Fibroblast of upper back skin (primary cell): ENCODE results near the gene PDZD2.
"Not testable (repeated sequence)": the region's sequence is repeated elsewhere in the genome, so short reads cannot be mapped to it uniquely, and the experiment has no call there.

Source experiments
- DNase-seq: peaks from one replicate; pipeline ENCODE4 v3.0.0-alpha.2; 2013

The PDZD2 gene

DNA sequence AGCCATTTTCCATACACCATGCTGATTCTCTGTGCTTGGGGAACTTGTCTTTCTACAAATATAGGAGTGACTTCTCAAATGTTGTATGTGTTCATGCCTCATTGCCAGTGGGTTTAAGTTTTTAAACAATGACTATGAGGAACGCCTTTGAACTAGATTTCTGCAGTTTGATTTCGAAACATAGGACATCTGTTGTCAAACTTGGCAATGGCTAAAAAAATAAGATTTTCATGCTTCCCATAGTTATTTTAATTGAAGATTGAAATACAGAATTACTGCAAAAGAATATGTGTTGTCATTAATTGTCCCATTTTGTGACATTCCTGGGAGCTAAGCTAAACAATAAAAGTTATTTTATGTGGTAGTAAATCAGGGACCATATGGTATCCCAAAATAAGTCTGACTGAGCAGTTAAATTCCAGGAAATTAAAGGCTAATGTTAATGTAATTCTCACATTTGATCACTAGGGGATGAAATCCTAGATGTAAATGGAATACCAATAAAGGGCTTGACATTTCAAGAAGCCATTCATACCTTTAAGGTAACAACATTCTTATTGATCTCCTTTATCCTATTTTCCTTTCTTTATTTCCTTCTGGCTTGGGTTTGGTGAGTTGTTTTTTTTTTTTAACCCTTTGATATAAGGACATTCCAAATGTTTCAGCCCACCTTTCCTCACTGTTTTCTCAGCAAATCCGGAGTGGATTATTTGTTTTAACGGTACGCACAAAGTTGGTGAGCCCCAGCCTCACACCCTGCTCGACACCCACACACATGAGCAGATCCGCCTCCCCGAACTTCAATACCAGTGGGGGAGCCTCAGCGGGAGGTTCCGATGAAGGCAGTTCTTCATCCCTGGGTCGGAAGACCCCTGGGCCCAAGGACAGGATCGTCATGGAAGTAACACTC, 418.5 kb downstream of the PDZD2 start:
- peak; percentile 28 for DNase-seq

DNA sequence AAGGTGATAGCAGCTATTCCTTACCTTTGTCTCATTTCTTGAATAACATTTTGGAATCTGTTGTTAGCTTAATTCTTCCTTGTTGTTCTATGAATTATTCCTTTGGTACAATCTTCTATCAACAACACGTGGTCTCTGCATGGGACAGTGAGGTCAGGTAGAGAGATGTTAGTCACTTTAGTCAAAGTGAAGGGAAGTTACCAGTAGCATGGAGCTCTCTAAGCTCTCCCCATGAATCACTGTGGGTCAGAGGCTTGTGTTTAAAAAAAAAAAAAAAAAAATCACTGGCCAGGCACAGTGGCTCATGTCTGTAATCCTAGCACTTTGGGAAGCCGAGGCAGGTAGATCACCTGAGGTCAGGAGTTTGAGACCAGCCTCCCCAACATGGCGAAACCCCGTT, 419.2 kb downstream of the PDZD2 start:
- no peak for DNase-seq

DNA sequence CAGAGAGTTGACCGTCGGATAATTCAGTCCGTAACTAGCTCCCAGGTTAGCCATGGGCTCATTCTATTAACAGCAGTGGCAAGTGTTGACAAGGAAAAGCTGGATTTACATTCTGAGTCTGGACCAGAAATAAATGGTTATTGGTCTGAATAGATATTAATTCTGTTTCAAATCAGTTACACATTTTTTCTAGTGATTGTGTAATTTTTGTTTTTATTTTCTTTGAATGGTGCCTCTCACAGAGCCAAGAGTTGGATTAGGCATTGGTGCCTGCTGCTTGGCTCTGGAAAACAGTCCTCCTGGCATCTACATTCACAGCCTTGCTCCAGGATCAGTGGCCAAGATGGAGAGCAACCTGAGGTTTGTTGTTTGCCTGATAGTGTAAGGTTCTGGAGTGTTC, 420.1 kb downstream of the PDZD2 start:
- DNase-seq, result no peak

DNA sequence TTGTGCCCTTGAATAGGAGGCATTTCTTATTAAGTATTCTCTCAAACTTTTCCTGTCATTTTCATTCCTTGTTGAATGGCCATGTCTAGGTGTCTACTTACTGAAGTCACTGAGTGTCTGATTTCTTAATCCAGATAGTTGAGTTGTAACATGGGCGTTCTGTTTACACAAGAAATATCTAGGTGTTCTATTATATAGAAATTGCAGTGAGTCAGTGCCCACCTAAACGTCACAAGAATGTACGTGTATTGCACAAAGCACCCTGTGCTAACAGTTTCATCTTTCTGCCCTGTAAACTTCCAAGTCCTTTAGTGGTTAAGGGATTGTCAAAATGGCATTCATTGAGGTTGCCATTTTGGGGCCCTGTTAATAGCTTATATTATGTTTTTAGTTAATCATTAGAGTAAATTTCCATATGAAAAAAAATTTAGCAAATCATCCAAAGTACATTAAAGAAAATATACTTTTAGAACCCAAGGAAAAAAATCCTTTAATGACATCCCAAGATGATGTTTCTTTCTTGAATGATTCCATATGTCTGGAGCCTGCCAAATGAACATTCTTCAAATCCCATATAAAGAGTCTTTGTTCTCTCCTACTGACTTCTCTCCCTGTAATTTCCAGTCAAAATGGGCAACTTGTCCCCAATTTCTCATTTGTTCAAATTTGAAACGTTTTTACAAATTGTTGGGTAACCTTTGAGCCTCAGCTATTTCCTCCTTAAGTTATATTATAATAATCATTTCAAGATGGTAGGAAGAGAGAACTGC, 421.0 kb downstream of the PDZD2 start:
- peak; percentile 60 for DNase-seq

DNA sequence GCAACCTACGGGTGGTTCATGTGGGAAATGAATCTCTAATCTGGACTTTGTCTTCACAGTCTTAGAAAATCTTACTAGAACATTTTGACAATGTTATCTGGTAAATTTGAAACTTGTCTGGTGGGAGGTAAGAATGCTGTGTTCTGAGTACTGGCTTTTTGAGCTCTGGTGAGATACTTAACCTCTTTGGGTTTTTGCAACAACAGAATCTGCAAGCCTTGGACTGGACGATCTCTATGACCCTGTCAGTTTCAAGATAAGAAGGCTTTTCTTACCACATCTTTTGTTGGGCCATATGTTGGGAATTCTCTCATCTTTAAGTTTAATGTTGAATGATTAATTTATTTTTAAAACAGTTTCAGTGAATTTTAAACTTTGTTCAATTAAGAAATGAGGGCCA, 422.3 kb downstream of the PDZD2 start:
- DNase-seq, result no peak

DNA sequence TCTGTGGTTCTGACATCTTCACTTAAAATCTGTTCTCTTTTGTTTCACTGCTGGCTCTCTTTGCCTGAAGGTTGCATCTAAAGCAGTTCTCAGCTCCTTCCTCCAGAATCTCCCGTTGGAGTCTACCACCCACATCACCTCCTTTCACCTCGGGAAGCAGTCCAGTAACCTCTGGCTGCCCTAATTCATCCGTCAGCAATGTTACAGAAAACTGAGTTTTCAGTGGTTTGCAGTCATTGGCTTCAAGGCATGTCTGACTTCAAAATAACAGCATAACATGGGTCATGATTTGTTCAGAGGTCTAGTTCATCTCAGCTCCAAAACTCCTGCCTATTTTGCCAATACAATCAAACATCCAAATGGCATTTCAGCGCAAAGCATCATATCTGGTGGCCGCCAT, 427.5 kb downstream of the PDZD2 start:
- no peak for DNase-seq

DNA sequence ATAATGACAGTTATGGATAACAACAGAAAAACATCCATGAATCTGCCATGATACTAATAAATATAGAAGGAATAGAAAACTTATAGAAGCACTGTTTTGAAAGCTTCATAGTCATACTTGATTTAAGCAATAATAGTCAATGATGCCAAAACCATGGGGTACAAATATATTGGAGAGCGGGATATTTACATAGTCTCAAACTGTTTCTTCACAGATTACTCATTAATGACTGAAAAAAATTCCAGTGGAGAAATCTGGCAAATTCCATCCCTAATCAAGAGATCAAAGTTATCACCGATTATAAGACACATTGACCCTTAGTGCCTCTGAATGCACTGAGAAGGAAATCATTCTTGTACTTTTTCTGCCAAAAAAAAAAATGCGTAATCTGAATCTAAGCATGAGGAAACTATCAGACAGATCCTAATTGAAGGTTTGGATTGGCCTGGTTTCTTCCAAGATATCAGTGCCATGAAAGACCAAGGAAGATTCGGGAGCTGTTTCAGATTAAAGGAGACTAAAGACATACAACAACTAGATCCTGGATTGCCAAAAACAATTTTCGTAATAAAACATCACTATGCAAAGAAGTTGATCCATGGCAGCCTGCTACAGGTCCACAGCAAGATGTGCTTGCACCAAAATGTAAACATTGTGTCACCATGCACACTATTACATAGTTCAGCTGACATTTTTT, 429.0 kb downstream of the PDZD2 start:
- DNase-seq, result no peak

DNA sequence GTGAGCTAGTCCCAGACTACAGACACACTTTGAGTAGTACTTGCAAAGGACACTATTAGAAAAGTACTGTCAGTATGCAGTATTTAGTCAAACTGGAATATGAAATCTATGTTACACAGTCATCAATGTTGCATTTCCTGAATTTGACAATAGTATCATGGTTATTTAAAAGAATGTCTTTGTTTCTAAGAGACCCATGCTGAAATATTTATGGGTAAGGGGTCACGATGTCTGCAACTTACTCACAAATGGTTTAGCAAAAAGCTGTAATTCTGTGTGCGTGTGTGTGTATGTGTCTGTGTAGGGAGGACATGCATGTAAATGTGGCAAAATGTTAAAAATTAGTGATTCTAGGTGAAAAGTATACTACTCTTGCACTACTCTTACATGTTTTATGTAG, 429.6 kb downstream of the PDZD2 start:
- no peak for DNase-seq

DNA sequence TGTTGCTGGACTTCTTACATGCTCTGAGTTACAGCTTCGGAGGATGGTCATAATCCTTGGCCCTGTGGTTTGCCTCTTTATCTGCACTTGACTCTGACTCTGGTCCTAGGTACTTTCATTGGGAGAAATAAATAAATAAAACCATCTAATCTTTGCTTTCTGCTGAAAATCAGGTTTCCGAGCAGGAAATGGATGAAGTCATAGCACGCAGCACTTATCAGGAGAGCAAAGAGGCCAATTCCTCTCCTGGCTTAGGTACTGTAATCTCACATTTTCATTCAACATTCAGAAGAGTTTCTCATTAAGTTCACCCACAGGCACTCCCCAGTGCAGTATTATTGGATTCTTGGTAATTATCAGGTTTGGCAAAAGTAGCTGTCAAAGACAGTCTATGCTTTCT, 430.5 kb downstream of the PDZD2 start:
- DNase-seq, result no peak

DNA sequence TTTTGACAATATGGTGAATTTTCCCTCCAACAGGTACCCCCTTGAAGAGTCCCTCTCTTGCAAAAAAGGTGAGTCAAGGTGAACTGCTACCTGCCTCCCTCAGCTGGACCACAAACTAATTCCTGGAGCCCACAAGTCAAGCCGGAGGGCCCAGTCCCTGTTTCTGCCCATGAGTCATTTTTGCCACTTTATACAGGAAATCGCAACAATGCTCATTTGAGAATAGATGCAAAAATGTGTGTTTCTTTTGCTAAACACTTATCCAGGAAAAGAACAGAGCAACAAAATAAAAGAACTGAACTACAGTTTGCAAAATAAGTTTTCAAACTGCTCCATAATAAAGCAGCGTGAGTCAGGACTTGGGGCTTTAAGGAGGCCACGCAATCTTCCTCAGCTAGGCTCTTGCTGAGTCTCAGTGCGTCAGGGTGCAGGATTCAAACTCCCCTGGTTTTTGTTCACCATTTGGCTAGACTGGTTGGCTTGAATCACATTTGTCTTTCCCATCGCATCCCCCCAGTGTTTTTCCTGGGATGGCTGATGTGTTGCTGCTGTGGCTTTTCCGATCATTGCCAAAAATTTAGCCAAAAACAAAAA, 432.5 kb downstream of the PDZD2 start:
- no peak for DNase-seq

DNA sequence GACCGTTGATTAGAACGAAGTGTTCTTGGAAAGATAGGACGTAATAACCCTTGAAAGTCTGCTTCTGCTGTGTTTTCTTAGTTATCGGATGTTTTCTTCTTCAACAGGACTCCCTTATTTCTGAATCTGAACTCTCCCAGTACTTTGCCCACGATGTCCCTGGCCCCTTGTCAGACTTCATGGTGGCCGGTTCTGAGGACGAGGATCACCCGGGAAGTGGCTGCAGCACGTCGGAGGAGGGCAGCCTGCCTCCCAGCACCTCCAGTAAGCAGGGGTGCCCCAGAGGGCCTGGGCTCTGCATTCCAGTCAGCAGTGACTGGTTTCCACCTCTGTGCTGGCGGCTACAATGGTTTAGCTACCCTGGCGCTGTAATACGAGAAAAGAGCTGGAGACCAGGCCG, 433.1 kb downstream of the PDZD2 start:
- no peak for DNase-seq

DNA sequence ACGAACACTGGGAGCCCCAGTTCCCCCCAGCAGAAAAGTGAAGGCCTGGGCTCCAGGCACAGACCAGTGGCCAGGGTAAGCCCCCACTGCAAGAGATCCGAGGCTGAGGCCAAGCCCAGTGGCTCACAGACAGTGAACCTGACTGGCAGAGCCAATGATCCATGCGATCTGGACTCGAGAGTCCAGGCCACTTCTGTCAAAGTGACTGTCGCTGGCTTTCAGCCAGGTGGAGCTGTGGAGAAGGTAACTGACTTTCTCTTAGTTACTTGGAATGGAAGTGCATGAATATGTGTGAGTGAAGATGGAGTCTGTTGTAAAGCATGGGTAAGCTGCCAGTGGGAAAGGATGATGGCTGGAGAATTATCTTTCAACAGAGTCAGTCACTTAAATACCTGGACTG, 435.5 kb downstream of the PDZD2 start:
- no peak for DNase-seq

DNA sequence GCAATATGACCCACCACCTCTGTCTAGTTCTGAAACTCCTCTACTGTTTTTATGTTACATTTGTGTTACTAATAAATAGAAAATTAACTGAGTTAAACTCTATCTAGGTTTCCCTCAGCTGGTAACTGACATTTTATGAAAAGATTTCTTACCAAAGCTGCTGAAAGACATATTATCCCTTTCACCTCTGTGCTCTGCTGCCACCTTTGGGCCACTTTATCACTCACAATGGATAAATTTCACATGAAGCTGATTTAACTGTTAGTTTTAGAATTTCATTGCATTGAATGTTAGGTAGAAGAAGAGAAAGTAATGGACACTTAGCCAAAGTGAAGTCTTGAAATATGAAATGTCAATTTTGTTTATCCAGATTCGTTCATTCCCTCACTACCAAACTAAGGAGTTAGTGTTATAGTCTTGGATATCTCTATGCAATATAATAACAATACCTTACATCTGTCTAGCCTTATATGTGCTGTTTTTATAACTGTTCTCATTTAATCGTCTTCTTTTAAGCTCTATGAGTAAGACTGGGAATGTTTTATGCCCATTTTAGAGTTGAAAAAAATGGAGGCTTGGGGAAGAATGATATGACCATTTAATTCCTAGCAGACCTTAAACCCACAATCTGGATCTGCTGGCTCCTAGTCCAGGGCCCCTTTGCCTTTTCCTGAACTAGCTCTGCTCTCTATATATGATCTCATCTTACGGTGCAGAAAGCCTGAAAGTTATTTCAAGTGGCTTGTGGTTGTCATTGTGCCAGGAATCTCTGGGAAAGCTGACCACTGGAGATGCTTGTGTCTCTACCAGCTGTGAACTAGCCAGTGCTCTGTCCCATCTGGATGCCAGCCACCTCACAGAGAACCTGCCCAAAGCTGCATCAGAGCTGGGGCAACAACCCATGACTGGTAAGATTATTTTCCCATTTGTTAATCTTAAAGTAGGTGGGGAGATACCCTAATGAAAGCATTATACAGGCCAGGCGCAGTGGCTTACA, 438.1 kb downstream of the PDZD2 start:
- peak; percentile 75 for DNase-seq

DNA sequence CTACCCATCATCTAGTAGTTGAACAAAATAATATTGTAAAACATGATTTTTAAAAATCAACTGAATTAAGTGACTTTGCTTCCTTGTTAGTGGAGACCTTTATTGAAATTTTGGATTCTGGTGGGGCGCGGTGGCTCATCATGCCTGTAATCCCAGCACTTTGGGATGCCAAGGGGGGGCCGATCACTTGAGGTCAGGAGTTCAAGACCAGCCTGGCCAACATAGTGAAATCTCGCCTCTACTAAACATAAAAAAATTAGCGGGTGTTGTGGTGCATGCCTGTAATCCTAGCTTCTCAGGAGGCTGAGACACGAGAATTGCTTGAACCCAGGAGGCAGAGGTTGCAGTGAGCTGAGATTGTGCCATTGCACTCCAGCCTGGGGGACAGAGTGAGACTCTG, 439.9 kb downstream of the PDZD2 start:
- not testable (repeated sequence) for DNase-seq

DNA sequence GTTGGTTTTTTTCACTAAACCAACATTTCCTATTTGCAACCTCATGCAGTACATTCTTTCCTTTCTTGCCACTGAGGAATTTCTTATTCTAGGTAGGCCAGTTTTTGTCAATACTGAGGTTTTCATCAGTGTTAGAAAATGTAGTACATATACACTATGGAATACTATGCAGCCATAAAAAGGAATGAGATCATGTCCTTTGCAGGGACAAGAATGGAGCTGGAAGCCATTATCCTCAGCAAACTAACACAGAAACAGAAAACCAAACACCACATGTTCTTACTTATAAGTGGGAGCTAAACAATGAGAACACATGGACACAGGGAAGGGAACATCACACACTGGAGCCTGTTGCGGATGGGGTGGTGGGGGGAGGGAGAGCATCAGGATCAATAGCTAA, 441.6 kb downstream of the PDZD2 start:
- DNase-seq, result not testable (repeated sequence)

DNA sequence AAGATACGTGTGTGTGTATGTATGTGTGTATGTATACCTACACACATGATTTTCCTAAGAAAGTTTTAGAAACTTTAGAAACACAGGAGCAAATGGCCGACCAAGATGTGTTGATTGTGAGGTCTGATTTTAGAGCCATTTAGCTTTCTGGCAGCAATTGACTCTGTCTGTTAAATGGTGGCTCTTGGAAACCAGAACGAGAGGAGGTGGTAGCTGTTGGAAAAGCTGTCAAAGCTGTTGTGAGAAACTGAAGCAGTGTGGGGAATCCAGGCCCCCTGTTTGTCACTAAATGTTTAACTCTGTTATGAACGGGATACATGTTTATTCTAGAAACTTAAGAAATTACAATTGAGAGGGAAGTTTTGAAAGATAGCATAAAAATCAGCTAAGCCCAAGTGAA, 443.8 kb downstream of the PDZD2 start:
- DNase-seq, result no peak

DNA sequence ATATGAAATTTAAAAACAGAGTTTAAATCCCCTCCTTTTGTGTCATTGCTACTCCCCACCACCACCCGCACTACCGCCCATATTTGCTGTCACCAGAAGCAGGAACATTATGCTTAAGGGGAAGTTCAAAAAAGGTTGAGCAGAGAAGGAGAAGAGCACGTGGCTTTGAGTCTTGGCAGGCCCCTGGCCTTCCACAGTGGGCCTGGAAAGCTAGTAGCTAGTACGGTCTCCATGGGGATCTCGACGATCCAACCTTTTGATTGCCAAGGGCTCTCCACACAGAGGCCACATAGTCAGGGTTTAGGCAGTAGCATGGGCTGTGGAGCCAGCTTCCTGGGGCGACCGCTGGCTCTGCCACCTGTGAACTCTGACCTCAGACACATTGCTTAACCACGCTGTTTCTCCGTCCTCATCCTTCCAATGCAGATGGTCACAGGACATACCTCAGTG, 445.1 kb downstream of the PDZD2 start:
- DNase-seq, result no peak

DNA sequence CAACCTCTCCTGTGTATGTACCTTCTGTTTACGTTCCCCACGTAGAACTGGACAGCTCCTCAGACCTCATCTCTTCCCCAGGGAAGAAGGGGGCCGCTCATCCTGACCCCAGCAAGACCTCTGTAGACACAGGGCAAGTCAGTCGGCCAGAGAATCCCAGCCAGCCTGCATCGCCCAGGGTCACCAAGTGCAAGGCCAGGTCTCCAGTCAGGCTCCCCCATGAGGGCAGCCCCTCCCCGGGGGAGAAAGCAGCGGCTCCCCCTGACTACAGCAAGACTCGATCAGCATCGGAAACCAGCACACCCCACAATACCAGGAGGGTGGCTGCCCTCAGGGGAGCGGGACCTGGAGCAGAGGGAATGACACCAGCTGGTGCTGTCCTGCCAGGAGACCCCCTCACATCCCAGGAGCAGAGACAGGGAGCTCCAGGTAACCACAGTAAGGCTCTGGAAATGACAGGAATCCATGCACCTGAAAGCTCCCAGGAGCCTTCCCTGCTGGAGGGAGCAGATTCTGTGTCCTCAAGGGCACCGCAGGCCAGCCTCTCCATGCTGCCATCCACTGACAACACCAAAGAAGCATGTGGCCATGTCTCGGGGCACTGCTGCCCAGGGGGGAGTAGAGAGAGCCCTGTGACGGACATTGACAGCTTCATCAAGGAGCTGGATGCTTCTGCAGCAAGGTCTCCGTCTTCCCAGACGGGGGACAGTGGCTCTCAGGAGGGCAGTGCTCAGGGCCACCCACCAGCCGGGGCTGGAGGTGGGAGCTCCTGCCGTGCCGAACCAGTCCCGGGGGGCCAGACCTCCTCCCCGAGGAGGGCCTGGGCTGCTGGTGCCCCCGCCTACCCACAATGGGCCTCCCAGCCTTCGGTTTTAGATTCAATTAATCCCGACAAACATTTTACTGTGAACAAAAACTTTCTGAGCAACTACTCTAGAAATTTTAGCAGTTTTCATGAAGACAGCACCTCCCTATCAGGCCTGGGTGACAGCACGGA, 448.5 kb downstream of the PDZD2 start:
- no peak for DNase-seq

DNA sequence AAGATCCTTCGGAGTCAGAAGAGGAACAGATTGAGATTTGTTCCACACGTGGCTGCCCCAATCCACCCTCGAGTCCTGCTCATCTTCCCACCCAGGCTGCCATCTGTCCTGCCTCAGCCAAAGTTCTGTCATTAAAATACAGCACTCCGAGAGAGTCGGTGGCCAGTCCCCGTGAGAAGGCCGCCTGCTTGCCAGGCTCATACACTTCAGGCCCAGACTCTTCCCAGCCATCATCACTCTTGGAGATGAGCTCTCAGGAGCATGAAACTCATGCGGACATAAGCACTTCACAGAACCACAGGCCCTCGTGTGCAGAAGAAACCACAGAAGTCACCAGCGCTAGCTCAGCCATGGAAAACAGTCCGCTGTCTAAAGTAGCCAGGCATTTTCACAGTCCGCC, 449.3 kb downstream of the PDZD2 start:
- no peak for DNase-seq
